ENCODE results near the gene YEATS4. TPM values are rescaled to one million over a fixed set of nuclear protein-coding genes. Genes with fewer than 3 reads are reported as not detected.

The YEATS4 gene
- total RNA-seq, 1 donor, result 20.3 TPM

GRCh38 chr12:69332815-69333358, 26.7 kb upstream of the YEATS4 start:
- Histone ChIP-seq H3K4me2 (ENCODE audit: insufficient read depth, low read length) (no peak overlapping the region), H3K36me3 (ENCODE audit: insufficient read depth, low read length) (no peaks in the 10 kb centered on the region), H3K27ac (ENCODE audit: low read depth, low read length) (no peak overlapping the region), H3K79me2 (ENCODE audit: insufficient read depth, low read length) (no peaks in the 10 kb centered on the region), H3K4me3 (ENCODE audit: insufficient read depth, low read length) (no peak overlapping the region), H3K27me3 (ENCODE audit: insufficient read depth, low read length) (peaks cover 49% of the 10 kb centered on the region), H3K9me3 (ENCODE audit: low read depth, low read length) (no peaks in the 10 kb centered on the region), H2AFZ (ENCODE audit: low read length) (no peak overlapping the region), H3K4me1 (ENCODE audit: insufficient read depth, low read length) (peaks cover 4% of the 10 kb centered on the region), H4K20me1 (ENCODE audit: insufficient read depth, low read length) (no peaks in the 10 kb centered on the region)
- DNase-seq (ENCODE audit: insufficient read length, low spot score, missing footprints), result no peak
- TF ChIP-seq, protein P1, sequence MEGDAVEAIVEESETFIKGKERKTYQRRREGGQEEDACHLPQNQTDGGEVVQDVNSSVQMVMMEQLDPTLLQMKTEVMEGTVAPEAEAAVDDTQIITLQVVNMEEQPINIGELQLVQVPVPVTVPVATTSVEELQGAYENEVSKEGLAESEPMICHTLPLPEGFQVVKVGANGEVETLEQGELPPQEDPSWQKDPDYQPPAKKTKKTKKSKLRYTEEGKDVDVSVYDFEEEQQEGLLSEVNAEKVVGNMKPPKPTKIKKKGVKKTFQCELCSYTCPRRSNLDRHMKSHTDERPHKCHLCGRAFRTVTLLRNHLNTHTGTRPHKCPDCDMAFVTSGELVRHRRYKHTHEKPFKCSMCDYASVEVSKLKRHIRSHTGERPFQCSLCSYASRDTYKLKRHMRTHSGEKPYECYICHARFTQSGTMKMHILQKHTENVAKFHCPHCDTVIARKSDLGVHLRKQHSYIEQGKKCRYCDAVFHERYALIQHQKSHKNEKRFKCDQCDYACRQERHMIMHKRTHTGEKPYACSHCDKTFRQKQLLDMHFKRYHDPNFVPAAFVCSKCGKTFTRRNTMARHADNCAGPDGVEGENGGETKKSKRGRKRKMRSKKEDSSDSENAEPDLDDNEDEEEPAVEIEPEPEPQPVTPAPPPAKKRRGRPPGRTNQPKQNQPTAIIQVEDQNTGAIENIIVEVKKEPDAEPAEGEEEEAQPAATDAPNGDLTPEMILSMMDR (IDR thresholded peaks at IDR 0.05; ENCODE audit: extremely low read depth, low read depth, low read length), result no peak

GRCh38 chr12:69334158-69334557, 25.4 kb upstream of the YEATS4 start:
- Histone ChIP-seq H3K4me1 (ENCODE audit: insufficient read depth, low read length) (peaks cover 4% of the 10 kb centered on the region), H3K79me2 (ENCODE audit: insufficient read depth, low read length) (no peaks in the 10 kb centered on the region), H3K36me3 (ENCODE audit: insufficient read depth, low read length) (no peaks in the 10 kb centered on the region), H3K4me3 (ENCODE audit: insufficient read depth, low read length) (no peak overlapping the region), H2AFZ (ENCODE audit: low read length) (no peak overlapping the region), H3K27me3 (ENCODE audit: insufficient read depth, low read length) (peaks cover 36% of the 10 kb centered on the region), H3K9me3 (ENCODE audit: low read depth, low read length) (no peaks in the 10 kb centered on the region), H3K27ac (ENCODE audit: low read depth, low read length) (no peak overlapping the region), H3K4me2 (ENCODE audit: insufficient read depth, low read length) (no peak overlapping the region), H4K20me1 (ENCODE audit: insufficient read depth, low read length) (no peaks in the 10 kb centered on the region)
- DNase-seq (ENCODE audit: insufficient read length, low spot score, missing footprints), result no peak
- TF ChIP-seq, protein P1 (IDR thresholded peaks at IDR 0.05; ENCODE audit: extremely low read depth, low read depth, low read length), result no peak

DNA sequence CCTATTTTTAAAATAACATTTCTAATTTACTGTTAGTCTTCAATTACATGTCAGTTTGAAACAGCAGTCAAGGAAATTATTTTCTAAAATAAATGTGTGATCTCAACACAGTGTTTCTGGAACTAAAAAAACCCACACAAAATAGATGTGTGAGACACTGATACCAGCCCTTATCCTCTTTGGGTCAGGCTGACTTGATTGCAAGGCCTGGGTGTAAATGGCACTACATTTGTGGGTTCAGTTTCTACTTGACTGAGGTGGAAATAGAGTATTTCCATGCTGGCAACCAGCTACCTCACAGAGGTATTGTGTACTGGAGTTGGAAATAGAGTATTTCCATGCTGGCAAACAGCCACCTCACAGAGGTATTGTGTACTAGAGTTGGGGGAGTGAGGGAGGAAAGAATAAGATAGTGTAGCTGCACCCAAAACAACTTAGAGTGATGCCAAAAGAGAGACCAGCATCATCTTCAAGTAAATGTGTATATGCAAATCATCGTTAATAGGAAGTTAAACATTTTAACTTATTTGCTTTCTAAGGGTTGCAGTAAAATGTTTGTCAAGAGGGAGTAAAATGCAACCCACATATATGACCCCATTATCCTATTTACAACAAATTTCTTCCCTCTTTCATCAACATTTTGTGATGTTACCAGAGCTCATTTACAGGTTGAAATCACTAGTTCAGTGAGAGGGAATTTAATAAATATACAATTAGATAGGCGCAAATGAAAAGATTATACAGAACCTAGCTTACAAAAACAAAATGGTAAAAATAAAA, 22.0 kb upstream of the YEATS4 start:
- no peak for DNase-seq (ENCODE audit: insufficient read length, low spot score, missing footprints)
- Histone ChIP-seq H3K79me2 (ENCODE audit: insufficient read depth, low read length) (no peaks in the 10 kb centered on the region), H3K27ac (ENCODE audit: low read depth, low read length) (no peak overlapping the region), H2AFZ (ENCODE audit: low read length) (no peak overlapping the region), H3K4me3 (ENCODE audit: insufficient read depth, low read length) (no peak overlapping the region), H3K4me1 (ENCODE audit: insufficient read depth, low read length) (no peaks in the 10 kb centered on the region), H3K4me2 (ENCODE audit: insufficient read depth, low read length) (no peak overlapping the region), H3K9me3 (ENCODE audit: low read depth, low read length) (no peaks in the 10 kb centered on the region), H4K20me1 (ENCODE audit: insufficient read depth, low read length) (no peaks in the 10 kb centered on the region), H3K27me3 (ENCODE audit: insufficient read depth, low read length) (peaks cover 17% of the 10 kb centered on the region), H3K36me3 (ENCODE audit: insufficient read depth, low read length) (no peaks in the 10 kb centered on the region)
- TF ChIP-seq, protein P1 (IDR thresholded peaks at IDR 0.05; ENCODE audit: extremely low read depth, low read depth, low read length), result no peak

DNA sequence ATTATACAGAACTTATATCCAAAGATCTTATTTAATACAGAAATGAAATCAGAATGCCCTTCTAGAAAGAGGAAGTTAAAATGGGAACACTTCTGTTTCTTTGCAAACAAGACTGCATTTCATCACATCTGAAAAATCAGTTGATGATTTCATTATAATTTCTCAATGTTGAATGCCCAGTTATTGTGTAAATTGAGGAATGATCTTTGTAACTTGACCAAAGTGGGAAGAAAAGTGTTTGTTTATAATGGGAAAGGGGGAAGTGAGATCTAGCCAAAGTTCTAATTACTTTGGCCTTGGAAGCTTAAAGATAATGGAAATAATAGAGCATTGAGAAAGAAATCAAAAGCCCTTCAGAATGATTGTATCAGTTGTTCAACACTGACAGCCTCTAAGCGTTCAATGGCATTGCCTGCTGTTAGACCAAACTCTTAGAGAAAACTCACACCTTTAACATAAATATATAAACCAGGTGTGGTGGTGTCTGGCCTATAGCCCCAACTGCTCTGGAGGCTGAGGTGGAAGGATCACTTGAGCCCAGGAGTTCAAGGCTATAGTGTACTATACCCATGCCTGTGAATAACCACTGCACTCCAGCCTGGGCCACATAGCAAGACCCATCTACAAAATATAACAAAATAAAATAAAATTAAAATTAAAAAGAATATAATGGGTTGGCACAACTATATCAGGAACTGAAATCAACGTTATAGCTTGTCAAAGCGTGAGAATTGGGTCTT, 21.3 kb upstream of the YEATS4 start:
- TF ChIP-seq, protein P1 (IDR thresholded peaks at IDR 0.05; ENCODE audit: extremely low read depth, low read depth, low read length), result no peak
- Histone ChIP-seq H4K20me1 (ENCODE audit: insufficient read depth, low read length) (no peaks in the 10 kb centered on the region), H3K79me2 (ENCODE audit: insufficient read depth, low read length) (no peaks in the 10 kb centered on the region), H3K27ac (ENCODE audit: low read depth, low read length) (no peak overlapping the region), H3K4me2 (ENCODE audit: insufficient read depth, low read length) (no peak overlapping the region), H3K4me1 (ENCODE audit: insufficient read depth, low read length) (no peaks in the 10 kb centered on the region), H3K36me3 (ENCODE audit: insufficient read depth, low read length) (no peaks in the 10 kb centered on the region), H3K27me3 (ENCODE audit: insufficient read depth, low read length) (peaks cover 22% of the 10 kb centered on the region), H2AFZ (ENCODE audit: low read length) (no peak overlapping the region), H3K9me3 (ENCODE audit: low read depth, low read length) (no peaks in the 10 kb centered on the region), H3K4me3 (ENCODE audit: insufficient read depth, low read length) (no peak overlapping the region)
- DNase-seq (ENCODE audit: insufficient read length, low spot score, missing footprints), result peak; percentile 25
